SK-N-SH (cell line): ENCODE measurements around the gene PGP. TPM values are rescaled to one million over a fixed set of nuclear protein-coding genes. Genes with fewer than 3 reads are reported as not detected.

Experiments used
- CTCF ChIA-PET: fragments of 300-600, 350-600 bp; formaldehyde crosslinking; extraction: SDS; loops from one replicate; lab custom pipeline; 2021; lab: Yijun Ruan, JAX
- POLR2A ChIA-PET: fragments of 350-600 bp; sonication (Branson Sonifier 250); formaldehyde crosslinking; extraction: SDS; loops from one replicate; lab custom pipeline; 2020; ENCODE audit warnings: antibody characterized with exemption, inconsistent platforms; lab: Yijun Ruan, JAX
- DNase-seq: peaks from one replicate; pipeline ENCODE4 v3.0.0; 2012
- H2AFZ ChIP-seq: fragments of 200-600 bp; sonication (generic); 2 replicates; pipeline ENCODE4 v1.8.1; 2016; ENCODE audit warnings: antibody characterized with exemption, mild to moderate bottlenecking, low read depth
- H3F3A ChIP-seq: fragments of 200-600 bp; sonication (generic); replicated peaks from 2 replicates; pipeline ENCODE3; 2016; ENCODE audit warnings: antibody characterized with exemption, mild to moderate bottlenecking; ENCODE audit not compliant: insufficient read depth
- H3K27ac ChIP-seq, 2 experiments: fragments of 200-500 bp in 1 of 2; fragments of 200-600 bp in 1 of 2; sonication (Bioruptor generic) in 1 of 2; sonication (generic), shearing (Covaris generic) in 1 of 2; 2 replicates each; pipeline versions ENCODE4 v1.5.1 to v1.6.1; 2014 to 2016; ENCODE audit warnings: low read depth in 2 of 2, inconsistent platforms in 1 of 2, low read length in 1 of 2, mild to moderate bottlenecking in 1 of 2, mixed read lengths in 1 of 2
- H3K27me3 ChIP-seq: fragments of 200-600 bp; sonication (generic), shearing (Covaris generic); 2 replicates; pipeline ENCODE4 v1.6.1; 2016; ENCODE audit warnings: mixed run types; ENCODE audit not compliant: insufficient read depth
- H3K36me3 ChIP-seq, 2 experiments: fragments of 200-500 bp in 1 of 2; fragments of 200-600 bp in 1 of 2; sonication (Bioruptor generic) in 1 of 2; sonication (generic) in 1 of 2; replicated peaks in 1 of 2; 2 replicates each; pipeline versions ENCODE3 to v1.5.1; 2014 to 2016; ENCODE audit warnings: low read length in 1 of 2, mild to moderate bottlenecking in 1 of 2; ENCODE audit not compliant: insufficient read depth in 2 of 2, control insufficient read depth in 1 of 2
- H3K4me1 ChIP-seq, 2 experiments: fragments of 200-500 bp in 1 of 2; fragments of 200-600 bp in 1 of 2; sonication (Bioruptor generic) in 1 of 2; sonication (generic), shearing (Covaris generic) in 1 of 2; 2 replicates each; pipeline versions ENCODE4 v1.5.1 to v1.6.1; 2014 to 2016; ENCODE audit warnings: low read depth in 1 of 2, low read length in 1 of 2, mixed run types in 1 of 2; ENCODE audit not compliant: insufficient read depth in 2 of 2, control insufficient read depth in 1 of 2
- H3K4me2 ChIP-seq: fragments of 200-600 bp; sonication (generic), shearing (Covaris generic); 2 replicates; pipeline ENCODE4 v1.6.1; 2017; ENCODE audit warnings: mixed run types
- H3K4me3 ChIP-seq, 2 experiments: fragments of 200-500 bp in 1 of 2; fragments of 200-600 bp in 1 of 2; sonication (Bioruptor generic) in 1 of 2; sonication (generic), shearing (Covaris generic) in 1 of 2; 2 replicates each; pipeline versions ENCODE4 v1.5.1 to v1.8.1; 2014 to 2016; ENCODE audit warnings: low read depth in 2 of 2, inconsistent platforms in 1 of 2, low read length in 1 of 2, mild to moderate bottlenecking in 1 of 2, mixed read lengths in 1 of 2, moderate library complexity in 1 of 2
- H3K79me2 ChIP-seq: fragments of 200-600 bp; sonication (generic); 2 replicates; pipeline ENCODE4 v1.8.1; 2017; ENCODE audit warnings: mild to moderate bottlenecking; ENCODE audit not compliant: insufficient read depth
- H3K9ac ChIP-seq: fragments of 200-600 bp; sonication (generic); 2 replicates; pipeline ENCODE4 v1.6.1; 2017; ENCODE audit warnings: mixed run types
- H3K9me2 ChIP-seq: fragments of 200-600 bp; sonication (generic); 2 replicates; pipeline ENCODE4 v1.6.1; 2017; ENCODE audit warnings: mixed run types
- H3K9me3 ChIP-seq: fragments of 200-600 bp; sonication (generic); 2 replicates; pipeline ENCODE4 v1.6.1; 2017; ENCODE audit warnings: mixed run types, mild to moderate bottlenecking, moderate library complexity
- H4K20me1 ChIP-seq: fragments of 200-600 bp; sonication (generic); 2 replicates; pipeline ENCODE4 v1.6.1; 2017; ENCODE audit warnings: mild to moderate bottlenecking, mixed run types; ENCODE audit not compliant: insufficient read depth
- FOSL2 ChIP-seq: IDR thresholded peaks from 2 replicates; pipeline ENCODE4 v1.4.0; 2012; ENCODE audit warnings: low read depth, mild to moderate bottlenecking, moderate library complexity, borderline replicate concordance
- FOXJ3 ChIP-seq: sonication (generic); formaldehyde crosslinking; IDR thresholded peaks from 2 replicates; pipeline ENCODE4 v1.5.1; 2020; ENCODE audit warnings: mild to moderate bottlenecking, missing genetic modification reagents
- FOXM1 ChIP-seq: IDR thresholded peaks from 2 replicates; pipeline ENCODE4 v1.4.0; 2012; ENCODE audit warnings: low read depth, mild to moderate bottlenecking
- GATA2 ChIP-seq: sonication (generic); formaldehyde crosslinking; IDR thresholded peaks from 2 replicates; pipeline ENCODE4 v1.5.0; 2020; ENCODE audit warnings: mild to moderate bottlenecking, missing genetic modification reagents
- IRF3 ChIP-seq: fragments of 150-350 bp; IDR thresholded peaks from 2 replicates; pipeline ENCODE4 v1.6.1; 2016; ENCODE audit warnings: mild to moderate bottlenecking, low read depth, low read length
- JUND ChIP-seq: IDR thresholded peaks from 2 replicates; pipeline ENCODE4 v1.4.0; 2012
- MAX ChIP-seq: IDR thresholded peaks from 2 replicates; pipeline ENCODE4 v1.4.0; 2012; ENCODE audit warnings: low read depth
- NFIC ChIP-seq: IDR thresholded peaks from 2 replicates; pipeline ENCODE4 v1.4.0; 2012; ENCODE audit warnings: borderline replicate concordance
- RFX5 ChIP-seq: IDR thresholded peaks from 2 replicates; pipeline ENCODE4 v1.6.1; 2012; ENCODE audit warnings: mild to moderate bottlenecking, improper control_type of control experiment, low read length
- TAF1 ChIP-seq: IDR thresholded peaks from 2 replicates; pipeline ENCODE4 v1.6.1; 2012; ENCODE audit warnings: low read depth, mild to moderate bottlenecking, low read length, moderate library complexity, borderline replicate concordance
- TEAD4 ChIP-seq: IDR thresholded peaks from 2 replicates; pipeline ENCODE4 v1.4.0; 2012; ENCODE audit warnings: mild to moderate bottlenecking, borderline replicate concordance; ENCODE audit not compliant: insufficient read depth
- WGBS: methylation state at CpG from one replicate; pipeline ENCODE4 v1.1.6; 2017; ENCODE audit warnings: low lambda C conversion rate; 5-methylcytosine and 5-hydroxymethylcytosine counted together
- polyA plus RNA-seq, 3 experiments: library from polyadenylated mRNA; depleted of rRNA; stranded (reverse); fragments of >200 nt; gene quantifications; 2 replicates each; pipeline ENCODE4 v1.2.3, GENCODE V29; 2012
- TF ChIP-seq, protein P1 (sequence below): fragments of 200-600 bp; sonication (generic); IDR thresholded peaks from 2 replicates; pipeline ENCODE4 v1.6.1; 2017; ENCODE audit warnings: antibody characterized with exemption, mild to moderate bottlenecking, moderate library complexity
- TF ChIP-seq, protein P2 (sequence below): IDR thresholded peaks from 2 replicates; pipeline ENCODE4 v1.6.1; 2012; ENCODE audit warnings: mild to moderate bottlenecking, low read depth, low read length, moderate library complexity

PGP gene
- polyA plus RNA-seq, 1 of the 3 experiments (the other 2 are of a cell fraction) = 10.3 TPM

GRCh38 chr16:2233872-2234812 is 19.5 kb upstream of the PGP start:
- Histone ChIP-seq H3K4me2 (no peak overlapping the region), H3K9me2 (no peaks in the 10 kb centered on the region), H3K4me3 (no peak overlapping the region), H3K4me1 (peaks cover 0 to 3% of the 10 kb centered on the region in 2 experiments; a peak in 1 of 4 replicates), H3K27ac (no peak overlapping the region), H4K20me1 (no peaks in the 10 kb centered on the region), H3K36me3 (peaks cover 0 to 62% of the 10 kb centered on the region in 2 experiments), H2AFZ (no peak overlapping the region), H3K9ac (no peak overlapping the region), H3K79me2 (no peaks in the 10 kb centered on the region), H3K9me3 (no peaks in the 10 kb centered on the region), H3K27me3 (no peaks in the 10 kb centered on the region), H3F3A (no peaks in the 10 kb centered on the region)
- no peak for DNase-seq
- no peak for TF ChIP-seq TEAD4
- no peak for TF ChIP-seq FOXJ3 (CRISPR knock-in tag)
- TF ChIP-seq JUND = no peak
- no peak for TF ChIP-seq FOSL2
- TF ChIP-seq, protein P1, sequence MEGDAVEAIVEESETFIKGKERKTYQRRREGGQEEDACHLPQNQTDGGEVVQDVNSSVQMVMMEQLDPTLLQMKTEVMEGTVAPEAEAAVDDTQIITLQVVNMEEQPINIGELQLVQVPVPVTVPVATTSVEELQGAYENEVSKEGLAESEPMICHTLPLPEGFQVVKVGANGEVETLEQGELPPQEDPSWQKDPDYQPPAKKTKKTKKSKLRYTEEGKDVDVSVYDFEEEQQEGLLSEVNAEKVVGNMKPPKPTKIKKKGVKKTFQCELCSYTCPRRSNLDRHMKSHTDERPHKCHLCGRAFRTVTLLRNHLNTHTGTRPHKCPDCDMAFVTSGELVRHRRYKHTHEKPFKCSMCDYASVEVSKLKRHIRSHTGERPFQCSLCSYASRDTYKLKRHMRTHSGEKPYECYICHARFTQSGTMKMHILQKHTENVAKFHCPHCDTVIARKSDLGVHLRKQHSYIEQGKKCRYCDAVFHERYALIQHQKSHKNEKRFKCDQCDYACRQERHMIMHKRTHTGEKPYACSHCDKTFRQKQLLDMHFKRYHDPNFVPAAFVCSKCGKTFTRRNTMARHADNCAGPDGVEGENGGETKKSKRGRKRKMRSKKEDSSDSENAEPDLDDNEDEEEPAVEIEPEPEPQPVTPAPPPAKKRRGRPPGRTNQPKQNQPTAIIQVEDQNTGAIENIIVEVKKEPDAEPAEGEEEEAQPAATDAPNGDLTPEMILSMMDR = 0 out of 2 replicates have a peak, but pooled peaks have one; percentile 15
- POLR2A ChIA-PET = no interaction called here
- CTCF ChIA-PET = no interaction called here
- 98% methylated on average over 35 of the region's 51 CpGs for whole genome bisulfite sequencing

DNA sequence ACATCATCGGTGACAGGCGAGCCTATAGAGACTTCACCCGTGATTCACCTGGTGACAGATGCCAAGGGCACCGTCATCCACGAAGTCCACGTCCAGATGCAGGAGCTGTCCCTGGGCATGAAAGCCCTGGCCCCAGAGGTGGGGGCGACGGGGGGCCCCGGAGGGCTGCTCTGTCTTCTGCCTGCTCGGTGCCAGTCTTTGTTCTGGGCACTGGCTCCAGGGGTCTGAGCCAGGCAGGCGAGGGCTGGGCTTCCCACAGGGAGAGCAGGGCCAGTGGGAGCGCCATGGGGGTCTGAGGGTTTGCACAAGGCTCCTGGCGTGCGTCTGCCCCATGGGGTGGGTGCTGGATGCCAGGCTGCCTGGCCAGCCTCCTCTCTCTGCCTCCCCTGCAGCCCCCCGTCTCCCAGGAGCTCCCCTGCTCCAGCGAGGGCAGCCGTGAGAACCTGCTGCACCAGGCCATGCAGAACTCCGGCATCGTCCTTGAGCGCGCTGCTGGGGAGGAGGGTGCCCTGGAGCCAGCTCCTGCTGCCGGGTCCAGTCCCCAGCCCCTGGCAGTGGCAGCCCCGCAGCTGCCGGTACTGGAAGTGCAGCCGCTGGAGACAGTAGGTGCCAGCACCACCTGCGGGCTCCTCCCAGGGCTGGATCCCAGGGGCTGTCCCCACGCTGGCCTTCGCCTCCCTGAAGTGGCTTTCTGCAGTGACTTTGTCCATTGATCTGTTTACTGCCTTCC is 18.6 kb upstream of the PGP start:
- Histone ChIP-seq H3K36me3 (peaks cover 0 to 70% of the 10 kb centered on the region in 2 experiments), H3K4me2 (no peak overlapping the region), H4K20me1 (peaks cover 6% of the 10 kb centered on the region; the same call in 1 of the 2 replicates), H3K79me2 (peaks cover 3% of the 10 kb centered on the region; the same call in 1 of the 2 replicates), H3K4me1 (peaks cover 0 to 3% of the 10 kb centered on the region in 2 experiments; a peak in 1 of 4 replicates), H3K9me2 (no peaks in the 10 kb centered on the region), H3K9ac (no peak overlapping the region), H3K27me3 (no peaks in the 10 kb centered on the region), H3K9me3 (no peaks in the 10 kb centered on the region), H3F3A (no peaks in the 10 kb centered on the region), H3K27ac (no peak overlapping the region), H3K4me3 (no peak overlapping the region), H2AFZ (no peak overlapping the region)
- WGBS = 94% methylated on average over 14 of the region's 28 CpGs
- CTCF ChIA-PET = interaction anchor here (0.9 kb wide), 1 partner anchor 38 kb away, joined by 4 read pairs; no protein-coding TSS in a partner anchor
- no peak for DNase-seq
- POLR2A ChIA-PET = no interaction called here
- TF ChIP-seq, protein P2, sequence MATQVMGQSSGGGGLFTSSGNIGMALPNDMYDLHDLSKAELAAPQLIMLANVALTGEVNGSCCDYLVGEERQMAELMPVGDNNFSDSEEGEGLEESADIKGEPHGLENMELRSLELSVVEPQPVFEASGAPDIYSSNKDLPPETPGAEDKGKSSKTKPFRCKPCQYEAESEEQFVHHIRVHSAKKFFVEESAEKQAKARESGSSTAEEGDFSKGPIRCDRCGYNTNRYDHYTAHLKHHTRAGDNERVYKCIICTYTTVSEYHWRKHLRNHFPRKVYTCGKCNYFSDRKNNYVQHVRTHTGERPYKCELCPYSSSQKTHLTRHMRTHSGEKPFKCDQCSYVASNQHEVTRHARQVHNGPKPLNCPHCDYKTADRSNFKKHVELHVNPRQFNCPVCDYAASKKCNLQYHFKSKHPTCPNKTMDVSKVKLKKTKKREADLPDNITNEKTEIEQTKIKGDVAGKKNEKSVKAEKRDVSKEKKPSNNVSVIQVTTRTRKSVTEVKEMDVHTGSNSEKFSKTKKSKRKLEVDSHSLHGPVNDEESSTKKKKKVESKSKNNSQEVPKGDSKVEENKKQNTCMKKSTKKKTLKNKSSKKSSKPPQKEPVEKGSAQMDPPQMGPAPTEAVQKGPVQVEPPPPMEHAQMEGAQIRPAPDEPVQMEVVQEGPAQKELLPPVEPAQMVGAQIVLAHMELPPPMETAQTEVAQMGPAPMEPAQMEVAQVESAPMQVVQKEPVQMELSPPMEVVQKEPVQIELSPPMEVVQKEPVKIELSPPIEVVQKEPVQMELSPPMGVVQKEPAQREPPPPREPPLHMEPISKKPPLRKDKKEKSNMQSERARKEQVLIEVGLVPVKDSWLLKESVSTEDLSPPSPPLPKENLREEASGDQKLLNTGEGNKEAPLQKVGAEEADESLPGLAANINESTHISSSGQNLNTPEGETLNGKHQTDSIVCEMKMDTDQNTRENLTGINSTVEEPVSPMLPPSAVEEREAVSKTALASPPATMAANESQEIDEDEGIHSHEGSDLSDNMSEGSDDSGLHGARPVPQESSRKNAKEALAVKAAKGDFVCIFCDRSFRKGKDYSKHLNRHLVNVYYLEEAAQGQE = no peak
- TF ChIP-seq MAX = no peak
- no peak for TF ChIP-seq RFX5
- no peak for TF ChIP-seq FOXM1
- TF ChIP-seq IRF3 = no peak
- no peak for TF ChIP-seq JUND
- TF ChIP-seq, protein P1 = no peak
- TF ChIP-seq NFIC = no peak
- no peak for TF ChIP-seq TAF1
- no peak for TF ChIP-seq GATA2 (CRISPR knock-in tag)
